Skeletal muscle satellite cell (primary cell): ENCODE results near the gene PPDPF.

Source experiments
- H3K27me3 ChIP-seq: 2 replicates; pipeline ENCODE4 v1.7.0; 2013; ENCODE audit warnings: low read length; ENCODE audit not compliant: control insufficient read depth, insufficient read depth
- H3K36me3 ChIP-seq: 2 replicates; pipeline ENCODE4 v1.7.0; 2013; ENCODE audit warnings: mild to moderate bottlenecking, control low read depth, low read length; ENCODE audit not compliant: insufficient read depth
- H3K4me1 ChIP-seq: 2 replicates; pipeline ENCODE4 v1.7.0; 2013; ENCODE audit warnings: low read length; ENCODE audit not compliant: control insufficient read depth, insufficient read depth
- H3K4me2 ChIP-seq: 2 replicates; pipeline ENCODE4 v1.7.0; 2013; ENCODE audit warnings: mild to moderate bottlenecking, low read length
- H3K4me3 ChIP-seq: 2 replicates; pipeline ENCODE4 v1.7.0; 2013; ENCODE audit warnings: low read length
- H3K9ac ChIP-seq: 2 replicates; pipeline ENCODE4 v1.7.0; 2013; ENCODE audit warnings: mild to moderate bottlenecking, low read depth, low read length, moderate library complexity
- H3K9me3 ChIP-seq: replicated peaks from 2 replicates; pipeline ENCODE4 v1.7.0; 2013; ENCODE audit warnings: mild to moderate bottlenecking, control low read depth, low read length

PPDPF gene

DNA sequence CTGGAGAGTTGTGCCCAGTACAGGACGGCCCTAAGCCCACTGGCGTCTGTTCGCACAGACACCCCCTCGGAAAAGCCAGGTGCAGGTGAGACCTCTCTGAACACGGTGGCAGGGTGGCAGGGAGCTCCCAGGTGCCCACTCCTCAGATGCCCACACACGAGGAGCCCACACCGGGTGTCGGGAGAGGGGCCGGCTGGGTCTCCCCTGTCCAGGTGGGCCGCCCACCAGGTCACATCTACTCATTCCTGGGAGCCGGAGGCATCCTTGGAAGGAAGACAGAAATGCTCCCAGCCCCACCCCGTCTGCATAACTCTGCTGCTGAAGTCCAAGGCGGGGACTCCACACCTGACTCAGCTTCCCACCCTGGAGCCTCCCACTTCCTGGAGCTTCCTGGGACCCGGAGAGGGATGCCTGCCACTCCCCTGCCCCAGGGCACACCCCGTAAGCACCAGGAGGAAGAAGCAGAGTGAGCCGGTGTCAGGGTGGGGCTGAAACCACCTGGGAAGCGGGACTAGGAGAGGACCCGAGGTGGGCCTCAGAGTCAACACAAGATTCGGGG lies 24.5 kb downstream of the PPDPF start:
- Histone ChIP-seq H3K9ac (no peak overlapping the region), H3K4me3 (no peak overlapping the region), H3K4me2 (no peak overlapping the region), H3K36me3 (no peaks in the 10 kb centered on the region), H3K4me1 (peaks cover 9% of the 10 kb centered on the region), H3K27me3 (peaks cover 48% of the 10 kb centered on the region), H3K9me3 (no peaks in the 10 kb centered on the region)

DNA sequence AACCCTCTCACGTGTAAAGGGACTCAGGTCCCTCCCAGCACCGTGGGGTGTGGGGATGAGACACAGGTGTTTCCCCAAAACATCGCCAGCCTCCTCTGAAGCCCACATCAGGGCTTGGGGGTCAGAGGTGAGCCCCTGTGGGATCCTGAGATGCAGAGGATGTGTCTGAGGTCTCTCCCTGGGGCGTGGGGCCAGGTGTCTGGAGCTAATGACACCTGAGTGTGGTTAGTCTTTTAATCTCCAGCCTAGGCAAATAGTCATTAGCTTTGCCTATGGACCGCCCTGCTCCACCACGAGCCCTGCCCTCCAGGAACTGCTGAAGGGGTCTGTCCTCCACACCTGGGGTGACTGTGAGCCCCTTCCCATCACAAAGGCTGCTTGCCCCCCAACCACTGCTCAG lies 25.2 kb downstream of the PPDPF start:
- Histone ChIP-seq H3K9me3 (no peaks in the 10 kb centered on the region), H3K27me3 (peaks cover 49% of the 10 kb centered on the region), H3K4me1 (peaks cover 3% of the 10 kb centered on the region), H3K36me3 (no peaks in the 10 kb centered on the region), H3K4me3 (no peak overlapping the region), H3K4me2 (no peak overlapping the region), H3K9ac (no peak overlapping the region)

DNA sequence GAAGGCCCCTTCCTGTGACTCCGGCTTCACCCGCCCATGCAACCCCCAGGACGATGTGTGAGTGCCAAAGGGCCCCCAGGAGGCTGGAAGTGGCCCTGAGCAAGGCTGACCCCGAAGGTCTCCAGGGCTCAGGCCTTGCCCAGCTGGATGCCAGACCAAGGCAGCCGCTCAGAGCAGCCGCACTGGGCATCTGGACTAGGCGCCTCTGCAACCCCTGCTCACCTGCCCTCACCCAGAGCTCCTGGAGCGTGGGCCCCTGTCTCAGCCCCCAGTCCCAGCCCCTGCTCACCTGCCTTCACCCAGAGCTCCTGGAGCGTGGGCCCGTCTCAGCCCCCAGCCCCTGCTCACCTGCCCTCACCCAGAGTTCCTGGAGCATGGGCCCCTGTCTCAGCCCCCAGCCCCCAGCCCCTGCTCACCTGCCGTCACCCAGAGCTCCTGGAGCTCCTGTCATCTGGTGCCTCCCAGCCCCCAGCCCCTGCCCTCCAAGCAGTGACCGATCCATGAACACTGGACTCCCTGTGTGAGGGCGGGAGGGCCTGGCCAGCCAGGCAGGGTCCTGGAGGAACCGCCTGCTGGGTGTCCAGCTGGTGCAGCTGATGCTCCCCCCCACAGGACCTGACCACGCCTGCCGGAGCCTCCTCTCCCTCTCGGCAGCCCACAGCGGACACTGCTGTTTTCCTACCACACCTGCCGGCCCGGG lies 25.8 kb downstream of the PPDPF start:
- Histone ChIP-seq H3K4me3 (no peak overlapping the region), H3K4me2 (no peak overlapping the region), H3K36me3 (no peaks in the 10 kb centered on the region), H3K27me3 (peaks cover 53% of the 10 kb centered on the region), H3K9me3 (no peaks in the 10 kb centered on the region), H3K9ac (no peak overlapping the region), H3K4me1 (peaks cover 3% of the 10 kb centered on the region)

DNA sequence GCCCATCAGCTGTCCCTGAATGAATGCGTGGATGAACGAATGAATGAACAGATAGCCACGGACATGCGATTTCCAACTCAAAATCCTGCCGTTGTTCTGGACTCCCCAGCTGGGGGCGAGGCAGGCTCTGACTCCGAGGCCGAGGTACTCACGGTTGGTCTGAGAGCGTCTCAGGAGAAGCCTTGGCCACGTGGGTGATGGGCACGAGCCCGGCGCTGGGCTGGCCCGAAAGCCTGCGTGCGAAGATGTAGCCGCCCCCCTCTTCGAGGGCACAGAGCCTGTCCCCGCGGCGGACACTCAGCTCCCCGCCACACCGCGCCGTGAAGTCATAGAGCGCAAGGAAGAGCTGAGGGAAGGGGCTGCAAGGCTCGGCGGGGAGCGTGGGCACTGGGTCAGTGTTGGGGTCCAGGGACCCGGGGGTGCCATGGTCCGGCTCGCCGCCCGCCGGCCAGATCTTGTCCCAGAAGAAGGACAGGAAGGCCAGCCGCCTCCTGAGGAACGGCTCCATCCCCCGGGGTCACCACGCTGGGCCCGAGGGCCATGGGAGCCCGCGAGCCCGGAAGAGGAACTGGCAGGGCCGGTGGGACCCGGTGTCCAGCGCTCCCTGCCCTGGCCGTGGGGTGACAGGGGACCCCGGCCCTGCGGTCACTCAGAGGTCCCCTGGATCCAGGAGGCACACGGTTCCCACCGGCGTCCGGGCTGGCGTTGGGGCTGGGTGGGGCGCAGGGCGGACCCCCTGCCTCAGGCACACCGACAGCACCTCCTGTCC lies 26.6 kb downstream of the PPDPF start:
- Histone ChIP-seq H3K36me3 (no peaks in the 10 kb centered on the region), H3K4me3 (no peak overlapping the region), H3K4me2 (no peak overlapping the region), H3K27me3 (peaks cover 53% of the 10 kb centered on the region), H3K9me3 (no peaks in the 10 kb centered on the region), H3K9ac (no peak overlapping the region), H3K4me1 (peaks cover 3% of the 10 kb centered on the region)

DNA sequence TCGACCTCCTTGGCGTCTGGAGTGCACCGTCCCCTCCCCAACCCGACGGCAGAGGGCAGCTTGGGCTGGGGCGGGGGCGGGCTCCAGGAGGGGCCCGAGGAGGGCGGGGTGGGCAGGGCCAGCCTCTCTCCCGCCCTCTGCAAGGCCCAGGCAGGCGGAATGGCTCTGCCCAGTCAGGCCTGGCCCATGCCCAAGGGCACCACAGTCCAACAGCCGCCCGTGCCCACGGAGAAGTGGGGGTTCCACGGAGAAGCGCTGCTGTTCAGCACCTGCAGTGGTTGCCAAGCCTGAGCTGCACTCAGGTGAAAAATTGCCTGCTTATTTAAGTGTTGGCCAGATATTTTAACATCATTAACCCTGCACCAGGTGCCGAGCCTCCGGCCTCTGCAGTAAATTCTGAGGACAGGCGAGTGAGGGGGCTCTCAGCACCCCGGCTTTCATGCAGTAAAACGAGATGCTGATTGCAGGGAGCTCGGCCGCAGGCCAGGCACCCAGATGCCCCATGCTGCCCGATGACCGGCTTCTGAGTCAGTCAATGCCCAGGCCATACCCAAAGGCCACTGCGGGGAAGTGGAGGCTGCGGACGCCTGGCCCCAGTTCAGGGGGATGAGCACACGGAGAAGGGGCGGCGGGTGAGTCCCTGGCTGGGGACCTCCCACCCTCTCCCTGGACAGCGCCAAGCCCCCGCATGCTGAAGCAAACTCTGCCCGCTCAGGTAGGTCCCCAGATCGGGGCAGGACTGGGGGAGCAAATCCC lies 27.3 kb downstream of the PPDPF start, which contains the start of gene SRMS:
TSS of gene SRMS (minus strand) at position 25 of the 756 bp plus-strand sequence. CDS start 286 bp downstream, outside the sequence.
- peaks cover 54% of the 10 kb centered on the region for H3K27me3 ChIP-seq
- H3K9me3 ChIP-seq = no peaks in the 10 kb centered on the region
- no peaks in the 10 kb centered on the region for H3K36me3 ChIP-seq
- no peak within 1 kb of the TSS for H3K9ac ChIP-seq
- H3K4me3 ChIP-seq = no peak within 1 kb of the TSS
- no peak within 1 kb of the TSS for H3K4me2 ChIP-seq
- H3K4me1 ChIP-seq = peaks cover 3% of the 10 kb centered on the region

DNA sequence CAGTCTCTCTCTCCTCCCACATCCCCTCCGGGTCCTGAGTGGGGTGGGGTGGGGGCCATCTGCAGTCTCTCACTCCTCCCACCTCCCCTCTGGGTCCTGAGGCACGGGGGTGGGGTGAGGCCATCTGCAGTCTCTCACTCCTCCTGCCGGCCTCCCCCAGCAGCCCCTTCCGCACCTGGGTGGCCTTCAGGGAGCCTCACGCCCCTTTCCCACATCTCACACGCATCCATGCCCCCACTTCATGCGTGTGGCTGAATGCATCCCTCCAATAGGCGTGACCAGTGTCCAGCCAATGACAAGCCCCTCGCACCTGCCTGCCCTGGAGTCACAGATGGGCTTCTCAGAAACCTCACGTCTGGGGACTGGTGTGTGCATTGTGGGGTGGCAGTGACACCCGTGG lies 28.0 kb downstream of the PPDPF start:
- Histone ChIP-seq H3K9me3 (no peaks in the 10 kb centered on the region), H3K4me1 (peaks cover 3% of the 10 kb centered on the region), H3K4me3 (no peak overlapping the region), H3K36me3 (no peaks in the 10 kb centered on the region), H3K27me3 (peaks cover 56% of the 10 kb centered on the region), H3K4me2 (no peak overlapping the region), H3K9ac (no peak overlapping the region)

DNA sequence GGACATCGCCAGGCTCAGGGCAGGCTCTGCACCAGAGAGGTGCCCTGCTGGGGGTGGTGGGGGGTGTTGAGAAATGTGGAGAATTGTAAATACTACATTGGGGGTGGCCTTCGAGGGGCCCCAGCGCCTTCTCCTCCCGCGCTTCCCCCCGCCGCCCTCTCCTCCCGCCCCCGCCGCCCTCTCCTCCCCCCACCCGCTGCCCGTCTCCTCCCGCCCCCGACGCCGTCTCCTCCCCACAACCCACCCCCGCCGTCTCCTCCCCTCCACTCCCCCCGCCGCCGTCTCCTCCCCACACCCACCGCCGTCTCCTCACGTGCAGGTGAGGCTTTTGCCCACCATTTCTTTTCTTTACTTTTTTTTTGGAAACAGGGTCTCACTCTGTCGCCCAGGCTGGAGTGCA lies 28.5 kb downstream of the PPDPF start:
- H3K4me3 ChIP-seq = no peak overlapping the region
- H3K27me3 ChIP-seq = peaks cover 52% of the 10 kb centered on the region
- H3K36me3 ChIP-seq = no peaks in the 10 kb centered on the region
- no peaks in the 10 kb centered on the region for H3K9me3 ChIP-seq
- no peak overlapping the region for H3K9ac ChIP-seq
- H3K4me2 ChIP-seq = no peak overlapping the region
- H3K4me1 ChIP-seq = peaks cover 7% of the 10 kb centered on the region

DNA sequence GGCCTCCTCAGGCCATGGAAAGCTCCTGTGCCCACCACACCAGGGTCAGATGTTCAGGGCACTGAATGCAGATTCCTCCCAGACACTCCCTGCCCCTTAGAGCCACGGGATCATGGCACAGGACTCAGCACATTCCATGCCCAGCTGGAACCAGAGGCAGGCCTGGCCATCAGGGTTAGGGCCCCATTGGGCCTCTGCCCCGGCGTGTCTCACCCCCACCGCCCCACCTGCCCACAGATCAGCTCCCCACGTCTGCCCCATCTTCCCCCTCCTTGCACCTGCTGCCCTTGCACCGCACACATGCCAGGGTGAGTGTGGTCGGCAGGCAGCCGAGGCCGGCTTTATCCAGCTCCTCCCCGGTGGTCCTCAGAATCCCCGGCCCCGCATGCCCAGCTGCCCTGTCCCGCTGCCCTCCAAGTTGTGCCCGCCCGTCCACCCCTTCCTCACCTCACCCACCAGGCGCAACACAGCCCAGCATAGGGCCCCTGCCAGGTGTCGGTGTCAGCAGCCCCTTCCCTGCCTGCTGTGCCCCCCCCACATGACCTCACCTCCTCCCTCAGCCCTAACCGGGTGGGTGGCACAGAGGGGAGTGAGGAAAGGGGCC lies 29.2 kb downstream of the PPDPF start:
- Histone ChIP-seq H3K27me3 (peaks cover 47% of the 10 kb centered on the region), H3K9ac (no peak overlapping the region), H3K4me3 (no peak overlapping the region), H3K36me3 (no peaks in the 10 kb centered on the region), H3K9me3 (no peaks in the 10 kb centered on the region), H3K4me2 (no peak overlapping the region), H3K4me1 (peaks cover 7% of the 10 kb centered on the region)

DNA sequence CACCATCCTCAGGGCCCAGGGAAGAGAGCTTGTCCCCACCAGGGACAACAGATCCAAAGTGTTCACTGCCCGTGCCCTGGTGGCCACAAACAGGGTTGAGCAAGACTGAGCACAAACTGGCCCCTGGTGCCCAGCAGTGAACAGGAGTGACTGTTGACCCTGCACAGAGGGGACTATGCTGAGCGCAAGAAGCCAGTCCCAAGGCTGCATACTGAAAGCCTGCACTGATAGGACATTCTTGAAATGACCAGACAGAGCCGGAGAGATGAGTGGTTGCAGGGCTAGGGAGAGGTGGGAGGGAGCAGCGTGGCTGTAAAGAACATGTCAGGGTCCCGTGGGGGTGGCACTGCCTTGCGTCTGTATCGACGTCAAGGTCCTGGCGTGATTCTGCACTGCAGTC lies 30.5 kb downstream of the PPDPF start:
- no peak overlapping the region for H3K4me2 ChIP-seq
- H3K4me3 ChIP-seq = no peak overlapping the region
- H3K4me1 ChIP-seq = peaks cover 7% of the 10 kb centered on the region
- no peaks in the 10 kb centered on the region for H3K36me3 ChIP-seq
- H3K9me3 ChIP-seq = no peaks in the 10 kb centered on the region
- H3K9ac ChIP-seq = no peak overlapping the region
- H3K27me3 ChIP-seq = peaks cover 42% of the 10 kb centered on the region

DNA sequence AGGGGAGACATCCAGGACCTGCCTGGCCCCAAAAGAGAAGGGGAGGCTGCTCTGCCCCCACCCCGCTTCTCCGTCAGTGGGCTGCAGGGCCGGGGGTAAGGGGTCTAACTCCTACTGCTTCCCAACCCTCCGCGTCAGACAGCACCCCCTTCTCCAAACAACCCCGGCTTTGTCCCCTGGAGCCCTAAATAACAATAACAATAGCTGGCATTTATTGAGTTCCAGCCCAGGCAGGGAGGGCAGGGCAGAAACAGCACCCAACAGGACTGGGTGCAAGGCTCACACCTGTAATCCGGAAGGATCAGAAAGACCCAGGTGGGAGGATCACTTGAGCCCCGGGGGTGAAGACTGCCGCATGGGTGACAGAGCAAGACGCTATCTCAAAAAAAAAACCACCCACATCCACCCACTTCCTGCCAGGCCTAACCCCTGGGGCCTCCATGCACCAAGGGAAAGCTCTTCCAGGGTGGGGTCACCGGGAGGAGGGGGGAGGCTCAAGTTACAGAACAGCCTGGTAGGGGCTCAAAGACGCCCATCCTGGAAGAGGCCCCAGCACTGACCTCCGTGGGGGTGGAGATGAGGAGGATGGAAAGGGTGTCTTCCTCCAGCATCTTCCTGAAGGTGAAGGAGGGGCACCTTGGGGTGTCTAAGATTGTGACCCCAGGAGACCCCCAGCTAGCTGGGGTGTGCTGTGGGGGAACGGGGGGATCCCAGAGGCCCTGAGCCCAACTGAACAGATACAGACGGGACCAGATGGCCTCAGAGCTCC lies 32.1 kb downstream of the PPDPF start:
- Histone ChIP-seq H3K9me3 (no peaks in the 10 kb centered on the region), H3K4me3 (no peak overlapping the region), H3K4me1 (peaks cover 7% of the 10 kb centered on the region), H3K4me2 (no peak overlapping the region), H3K36me3 (no peaks in the 10 kb centered on the region), H3K9ac (no peak overlapping the region), H3K27me3 (peaks cover 28% of the 10 kb centered on the region)
